ENCODE results near the gene CATSPER3.
"Not testable (repeated sequence)": the region's sequence is repeated elsewhere in the genome, so short reads cannot be mapped to it uniquely, and the experiment has no call there.

CATSPER3 gene

GRCh38 chr5:134982230-134982629 is 14.5 kb downstream of the CATSPER3 start:
- no peak for TF ChIP-seq CTCF (IDR thresholded peaks at IDR 0.05; ENCODE audit: control extremely low read depth, extremely low read depth, low read depth, missing control alignments)
- POLR2A ChIA-PET = no interaction called here
- CTCF ChIA-PET = no interaction called here
- DNase-seq (ENCODE audit: extremely low spot score) = no peak

- ChIA-PET CTCF (no interaction called here), POLR2A (no interaction called here)
- no peak for DNase-seq (ENCODE audit: extremely low spot score)
- TF ChIP-seq CTCF (IDR thresholded peaks at IDR 0.05; ENCODE audit: control extremely low read depth, extremely low read depth, low read depth, missing control alignments) = no peak
Measured at GRCh38 chr5:134989266-134989830, 21.6 kb downstream of the CATSPER3 start.

- CTCF ChIA-PET; POLR2A ChIA-PET; DNase-seq (ENCODE audit: extremely low spot score): not testable (repeated sequence)
Measured at GRCh38 chr5:134990183-134990582, 22.5 kb downstream of the CATSPER3 start.

GRCh38 chr5:134992148-134992547 is 24.4 kb downstream of the CATSPER3 start:
- POLR2A ChIA-PET = no interaction called here
- no peak for DNase-seq (ENCODE audit: extremely low spot score)
- no peak for TF ChIP-seq CTCF (IDR thresholded peaks at IDR 0.05; ENCODE audit: control extremely low read depth, extremely low read depth, low read depth, missing control alignments)
- CTCF ChIA-PET = no interaction called here

GRCh38 chr5:134993161-134993560 is 25.5 kb downstream of the CATSPER3 start:
- ChIA-PET POLR2A (no interaction called here), CTCF (no interaction called here)
- DNase-seq (ENCODE audit: extremely low spot score) = no peak
- TF ChIP-seq CTCF (IDR thresholded peaks at IDR 0.05; ENCODE audit: control extremely low read depth, extremely low read depth, low read depth, missing control alignments) = no peak

GRCh38 chr5:134994560-134995156 is 27.0 kb downstream of the CATSPER3 start:
- CTCF ChIA-PET = no interaction called here
- no peak for DNase-seq (ENCODE audit: extremely low spot score)
- TF ChIP-seq CTCF (IDR thresholded peaks at IDR 0.05; ENCODE audit: control extremely low read depth, extremely low read depth, low read depth, missing control alignments) = no peak
- POLR2A ChIA-PET = no interaction called here

GRCh38 chr5:134995850-134996402 is 28.2 kb downstream of the CATSPER3 start:
- ChIA-PET CTCF (interaction anchor here (1.0 kb wide), 1 partner anchor 10 kb away, joined by 3 read pairs; no protein-coding TSS in a partner anchor), POLR2A (no interaction called here)
- TF ChIP-seq CTCF (IDR thresholded peaks at IDR 0.05; ENCODE audit: control extremely low read depth, extremely low read depth, low read depth, missing control alignments) = no peak
- no peak for DNase-seq (ENCODE audit: extremely low spot score)
